ENCODE measurements around the gene PDZD2.

PDZD2 gene

GRCh38 chr5:31706186-31706585 is 67.3 kb downstream of the PDZD2 start:
- Histone ChIP-seq H3K9me3 (ENCODE audit: severe bottlenecking) (no peaks in the 10 kb centered on the region), H3K4me3 (ENCODE audit: low read depth, low read length) (no peak overlapping the region), H3K27me3 (ENCODE audit: insufficient read depth, low read depth, severe bottlenecking) (no peaks in the 10 kb centered on the region), H3K27ac (no peak overlapping the region), H3K36me3 (no peaks in the 10 kb centered on the region)
- DNase-seq, result no peak
- TF ChIP-seq, protein P1, sequence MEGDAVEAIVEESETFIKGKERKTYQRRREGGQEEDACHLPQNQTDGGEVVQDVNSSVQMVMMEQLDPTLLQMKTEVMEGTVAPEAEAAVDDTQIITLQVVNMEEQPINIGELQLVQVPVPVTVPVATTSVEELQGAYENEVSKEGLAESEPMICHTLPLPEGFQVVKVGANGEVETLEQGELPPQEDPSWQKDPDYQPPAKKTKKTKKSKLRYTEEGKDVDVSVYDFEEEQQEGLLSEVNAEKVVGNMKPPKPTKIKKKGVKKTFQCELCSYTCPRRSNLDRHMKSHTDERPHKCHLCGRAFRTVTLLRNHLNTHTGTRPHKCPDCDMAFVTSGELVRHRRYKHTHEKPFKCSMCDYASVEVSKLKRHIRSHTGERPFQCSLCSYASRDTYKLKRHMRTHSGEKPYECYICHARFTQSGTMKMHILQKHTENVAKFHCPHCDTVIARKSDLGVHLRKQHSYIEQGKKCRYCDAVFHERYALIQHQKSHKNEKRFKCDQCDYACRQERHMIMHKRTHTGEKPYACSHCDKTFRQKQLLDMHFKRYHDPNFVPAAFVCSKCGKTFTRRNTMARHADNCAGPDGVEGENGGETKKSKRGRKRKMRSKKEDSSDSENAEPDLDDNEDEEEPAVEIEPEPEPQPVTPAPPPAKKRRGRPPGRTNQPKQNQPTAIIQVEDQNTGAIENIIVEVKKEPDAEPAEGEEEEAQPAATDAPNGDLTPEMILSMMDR (IDR thresholded peaks at IDR 0.05; ENCODE audit: low read depth, low read length), result no peak

DNA sequence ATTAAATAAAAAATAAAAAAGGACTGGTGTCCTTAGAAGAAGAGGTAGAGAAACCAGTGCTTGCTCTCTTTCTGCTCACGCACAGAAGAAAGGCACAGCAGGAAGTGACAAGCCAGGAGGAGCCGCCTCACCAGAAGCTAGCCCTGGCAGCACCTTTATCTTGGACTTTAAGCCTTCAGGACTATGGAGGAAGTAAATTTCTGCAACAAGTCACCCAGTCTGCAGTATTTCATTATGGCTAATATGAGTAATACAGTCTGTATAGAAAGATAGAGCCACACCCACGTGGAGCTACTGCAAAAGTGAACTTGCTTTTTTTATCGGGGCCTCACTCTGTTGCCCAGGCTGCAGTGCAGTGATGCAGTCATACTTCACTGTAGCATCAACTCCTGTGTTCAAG is 68.4 kb downstream of the PDZD2 start:
- Histone ChIP-seq H3K27me3 (ENCODE audit: insufficient read depth, low read depth, severe bottlenecking) (no peaks in the 10 kb centered on the region), H3K36me3 (no peaks in the 10 kb centered on the region), H3K27ac (no peak overlapping the region), H3K4me3 (ENCODE audit: low read depth, low read length) (no peak overlapping the region), H3K9me3 (ENCODE audit: severe bottlenecking) (no peaks in the 10 kb centered on the region)
- DNase-seq, result no peak
- TF ChIP-seq, protein P1 (IDR thresholded peaks at IDR 0.05; ENCODE audit: low read depth, low read length), result no peak

- Histone ChIP-seq H3K27ac (no peak overlapping the region), H3K36me3 (no peaks in the 10 kb centered on the region), H3K27me3 (ENCODE audit: insufficient read depth, low read depth, severe bottlenecking) (no peaks in the 10 kb centered on the region), H3K9me3 (ENCODE audit: severe bottlenecking) (no peaks in the 10 kb centered on the region), H3K4me3 (ENCODE audit: low read depth, low read length) (no peak overlapping the region)
- no peak for DNase-seq
- TF ChIP-seq, protein P1 (IDR thresholded peaks at IDR 0.05; ENCODE audit: low read depth, low read length), result no peak
These were observed 69.2 kb downstream of the PDZD2 start for GRCh38 chr5:31708089-31708488.

DNA sequence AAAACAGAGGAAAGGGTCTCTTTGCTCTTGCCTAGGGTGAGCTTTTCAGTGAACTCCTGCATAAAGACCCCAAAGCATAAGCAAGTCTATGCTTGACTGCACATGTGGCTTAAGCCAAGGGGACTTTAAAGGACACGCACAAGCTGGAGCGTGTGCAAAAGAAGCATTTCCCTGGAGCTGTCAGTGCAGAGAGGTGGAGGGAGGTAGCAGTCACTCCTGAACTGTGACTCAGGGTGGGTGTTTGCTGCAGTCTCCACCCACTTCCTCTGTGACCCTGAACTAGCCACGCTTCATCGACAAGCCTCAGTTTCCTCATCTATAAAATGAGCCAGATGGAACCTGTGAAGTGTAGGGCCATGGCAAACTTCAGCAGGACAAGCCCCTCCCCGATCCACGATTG is 72.4 kb downstream of the PDZD2 start:
- peak; percentile 19 for DNase-seq

GRCh38 chr5:31711935-31712592 is 73.1 kb downstream of the PDZD2 start:
- no peak overlapping the region for H3K4me3 ChIP-seq (ENCODE audit: low read depth, low read length)
- no peak overlapping the region for H3K27ac ChIP-seq
- DNase-seq, result no peak
- no peaks in the 10 kb centered on the region for H3K27me3 ChIP-seq (ENCODE audit: insufficient read depth, low read depth, severe bottlenecking)
- H3K9me3 ChIP-seq (ENCODE audit: severe bottlenecking), result no peaks in the 10 kb centered on the region
- no peaks in the 10 kb centered on the region for H3K36me3 ChIP-seq
- TF ChIP-seq, protein P1 (IDR thresholded peaks at IDR 0.05; ENCODE audit: low read depth, low read length), result no peak

More for the DNA sequence above, 72.4 kb downstream of the PDZD2 start:
- no peak overlapping the region for H3K4me3 ChIP-seq (ENCODE audit: low read depth, low read length)
- TF ChIP-seq, protein P1 (IDR thresholded peaks at IDR 0.05; ENCODE audit: low read depth, low read length), result no peak
- no peaks in the 10 kb centered on the region for H3K27me3 ChIP-seq (ENCODE audit: insufficient read depth, low read depth, severe bottlenecking)
- no peak overlapping the region for H3K27ac ChIP-seq
- H3K9me3 ChIP-seq (ENCODE audit: severe bottlenecking), result no peaks in the 10 kb centered on the region
- no peaks in the 10 kb centered on the region for H3K36me3 ChIP-seq

DNA sequence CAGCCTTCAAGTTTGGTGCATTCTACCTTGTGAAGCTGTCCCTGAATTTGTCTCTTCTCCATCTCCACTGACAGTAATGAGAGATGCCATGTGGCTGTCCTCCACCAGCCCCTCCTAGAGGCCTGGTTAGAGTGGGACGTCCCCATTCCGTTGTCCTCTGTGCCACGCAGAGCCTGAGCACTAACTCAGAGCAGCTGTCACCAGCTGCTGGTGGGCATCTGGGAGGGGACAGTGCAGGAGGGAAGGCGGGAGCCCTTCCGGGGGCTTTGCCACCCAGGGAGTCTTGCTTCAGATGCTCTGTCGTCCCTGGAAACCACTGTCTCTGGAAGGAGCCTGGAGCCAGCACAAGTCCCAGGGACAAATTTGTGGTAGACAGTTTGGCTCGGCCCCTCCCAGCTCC is 78.6 kb downstream of the PDZD2 start:
- no peak for DNase-seq
- Histone ChIP-seq H3K9me3 (ENCODE audit: severe bottlenecking) (no peaks in the 10 kb centered on the region), H3K36me3 (no peaks in the 10 kb centered on the region), H3K27ac (no peak overlapping the region), H3K27me3 (ENCODE audit: insufficient read depth, low read depth, severe bottlenecking) (no peaks in the 10 kb centered on the region), H3K4me3 (ENCODE audit: low read depth, low read length) (no peak overlapping the region)
- TF ChIP-seq, protein P1 (IDR thresholded peaks at IDR 0.05; ENCODE audit: low read depth, low read length), result no peak

All from WERI-Rb-1 (cell line).